HG02798 (cell line): ENCODE data around the gene ST3GAL3.

Experiments
- ATAC-seq: cut with Tn5 transposase; IDR thresholded peaks from one replicate; pipeline ENCODE4 v1.9.1; 2021; ENCODE audit warnings: mild to moderate bottlenecking; ENCODE audit not compliant: unreplicated experiment, poor library complexity

ST3GAL3 gene

GRCh38 chr1:43947874-43948437, 240.6 kb downstream of the ST3GAL3 start:
- no peak for ATAC-seq

DNA sequence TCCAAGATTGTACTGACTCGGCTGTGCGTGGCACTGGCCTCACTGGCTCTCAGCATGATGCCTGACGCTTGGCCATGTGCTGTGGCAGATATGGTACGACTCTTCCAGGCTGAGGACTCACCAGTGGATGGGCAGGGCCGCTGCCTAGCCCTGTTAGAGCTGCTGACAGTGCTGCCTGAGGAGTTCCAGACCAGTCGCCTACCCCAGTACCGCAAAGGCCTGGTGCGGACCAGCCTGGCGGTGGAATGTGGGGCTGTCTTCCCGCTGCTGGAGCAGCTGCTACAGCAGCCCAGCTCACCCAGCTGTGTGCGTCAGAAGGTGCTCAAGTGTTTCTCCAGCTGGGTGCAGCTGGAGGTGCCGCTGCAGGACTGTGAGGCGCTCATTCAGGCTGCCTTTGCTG, 242.3 kb downstream of the ST3GAL3 start:
- ATAC-seq, result no peak

GRCh38 chr1:43951021-43951985, 244.0 kb downstream of the ST3GAL3 start:
- no peak for ATAC-seq

DNA sequence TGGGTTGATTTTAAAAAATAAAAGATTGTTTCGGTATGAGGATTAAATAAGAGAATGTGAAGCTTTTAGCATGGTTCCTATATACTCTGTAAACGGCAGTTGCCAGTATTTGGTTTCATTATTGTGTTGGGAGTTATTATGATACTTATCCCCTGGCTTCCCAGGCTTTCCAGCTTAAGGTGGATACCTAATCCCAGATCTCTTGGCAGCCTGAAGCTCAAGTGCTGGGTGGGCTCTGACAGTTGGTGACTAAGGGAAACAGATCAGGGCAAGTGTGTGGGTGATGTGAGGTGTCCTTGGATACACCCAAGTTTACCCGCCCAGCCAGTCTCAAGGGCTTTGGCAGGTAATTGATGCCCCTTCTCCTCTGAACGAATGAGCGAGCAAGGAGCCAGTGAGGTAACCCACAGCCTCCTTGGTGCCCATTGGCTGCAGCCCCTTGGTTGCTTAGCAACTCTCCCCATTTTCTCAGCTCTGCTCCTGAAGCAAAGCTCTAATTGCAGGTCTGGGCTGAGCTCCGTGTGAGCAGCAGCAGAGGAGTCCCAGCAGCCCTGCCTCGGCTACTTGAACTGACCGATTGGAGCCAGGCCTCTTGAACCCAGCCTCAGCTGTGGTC, 245.5 kb downstream of the ST3GAL3 start:
- ATAC-seq, result no peak

DNA sequence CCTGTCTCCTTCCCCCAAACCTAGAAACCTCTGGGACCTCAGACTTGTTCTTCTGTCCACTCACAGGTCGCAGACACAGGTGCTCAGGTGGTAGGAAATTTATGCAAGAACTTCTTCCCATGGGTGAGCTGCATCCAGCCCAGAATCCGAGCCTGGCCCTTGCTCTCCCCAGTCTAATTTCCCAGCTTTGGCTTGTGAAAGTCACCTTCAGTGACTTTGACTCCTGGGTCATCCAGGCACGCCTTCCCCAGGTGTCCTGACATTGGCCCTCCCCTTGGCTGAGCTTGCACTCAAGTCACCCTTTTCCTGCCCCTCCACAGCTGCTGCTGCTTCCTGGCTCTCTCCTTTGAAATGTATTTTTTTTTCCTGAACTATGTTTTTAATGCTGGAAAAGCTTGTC, 246.0 kb downstream of the ST3GAL3 start:
- no peak for ATAC-seq

DNA sequence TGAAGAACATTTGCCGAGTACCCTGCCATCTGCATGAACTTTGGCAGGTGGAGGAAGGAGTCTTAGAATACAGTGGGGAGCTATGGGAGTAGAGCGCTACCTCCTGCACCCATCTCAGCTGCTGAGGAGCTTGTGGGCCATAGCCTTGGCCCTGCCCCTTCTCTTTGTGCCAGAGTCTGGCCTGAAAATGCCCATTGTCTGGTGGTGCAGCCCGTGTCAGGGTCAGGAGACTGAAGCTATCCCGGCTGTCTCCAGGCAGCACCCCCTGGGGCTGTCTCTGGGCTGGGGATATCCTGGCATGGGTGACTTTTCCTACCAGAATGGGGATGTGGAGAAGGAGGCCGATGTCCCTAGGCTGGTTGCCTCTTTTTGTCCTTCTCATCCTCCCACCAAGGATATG, 246.7 kb downstream of the ST3GAL3 start:
- no peak for ATAC-seq

DNA sequence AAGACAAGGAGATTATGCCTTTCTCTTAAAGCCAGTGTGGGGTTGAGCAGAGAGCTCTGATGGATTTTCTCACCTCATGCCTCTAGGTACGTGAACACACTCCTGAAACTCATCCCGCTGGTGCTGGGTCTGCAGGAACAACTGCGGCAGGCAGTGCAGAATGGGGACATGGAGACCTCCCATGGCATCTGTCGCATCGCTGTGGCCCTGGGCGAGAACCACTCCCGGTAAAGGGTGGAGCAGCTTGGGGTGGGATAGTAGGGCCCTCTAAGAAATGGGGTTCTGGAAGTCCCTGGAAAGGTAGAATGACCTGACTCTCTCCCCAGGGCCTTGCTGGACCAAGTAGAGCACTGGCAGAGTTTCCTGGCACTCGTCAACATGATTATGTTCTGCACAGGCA, 248.9 kb downstream of the ST3GAL3 start:
- ATAC-seq, result no peak

GRCh38 chr1:43957407-43958040, 250.2 kb downstream of the ST3GAL3 start:
- ATAC-seq, result no peak

DNA sequence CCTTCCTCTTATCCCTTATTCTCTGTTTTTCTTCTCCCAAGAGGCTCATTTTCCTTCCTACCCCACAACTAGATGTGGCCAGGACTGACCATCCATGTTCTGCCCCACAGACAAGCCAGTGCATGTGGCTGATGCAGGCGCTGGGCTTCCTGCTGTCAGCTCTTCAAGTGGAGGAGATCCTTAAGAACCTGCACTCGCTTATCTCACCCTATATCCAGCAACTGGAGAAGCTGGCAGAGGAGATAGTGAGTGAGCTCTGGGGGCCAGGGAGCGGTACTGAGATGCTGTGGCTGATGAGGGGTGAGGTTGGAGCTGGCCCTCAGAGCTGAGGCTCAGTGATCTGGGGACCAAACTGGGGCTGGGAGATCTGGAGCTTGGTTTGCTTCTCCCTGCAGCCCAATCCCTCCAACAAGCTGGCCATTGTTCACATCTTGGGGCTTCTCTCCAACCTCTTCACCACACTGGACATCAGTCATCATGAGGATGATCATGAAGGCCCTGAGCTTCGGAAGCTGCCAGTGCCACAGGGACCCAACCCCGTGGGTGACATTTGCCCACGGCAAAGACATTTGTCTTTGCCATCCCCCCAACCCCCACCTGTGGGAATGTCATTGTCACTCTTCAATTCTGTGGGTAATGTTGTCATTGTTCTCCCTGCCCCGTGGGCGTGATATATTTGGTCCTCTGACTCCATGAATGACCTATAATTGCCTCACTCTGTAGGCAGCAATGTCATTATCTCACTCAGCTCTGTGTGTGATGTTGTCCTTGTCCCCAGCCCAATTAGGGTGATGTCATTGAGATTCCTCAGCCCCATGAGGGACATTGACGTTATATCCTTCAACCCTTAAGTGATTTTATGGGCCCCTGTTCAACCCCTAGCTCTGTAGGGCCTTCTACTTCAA, 251.3 kb downstream of the ST3GAL3 start:
- no peak for ATAC-seq

GRCh38 chr1:43960798-43961197, 253.5 kb downstream of the ST3GAL3 start:
- ATAC-seq, result no peak

DNA sequence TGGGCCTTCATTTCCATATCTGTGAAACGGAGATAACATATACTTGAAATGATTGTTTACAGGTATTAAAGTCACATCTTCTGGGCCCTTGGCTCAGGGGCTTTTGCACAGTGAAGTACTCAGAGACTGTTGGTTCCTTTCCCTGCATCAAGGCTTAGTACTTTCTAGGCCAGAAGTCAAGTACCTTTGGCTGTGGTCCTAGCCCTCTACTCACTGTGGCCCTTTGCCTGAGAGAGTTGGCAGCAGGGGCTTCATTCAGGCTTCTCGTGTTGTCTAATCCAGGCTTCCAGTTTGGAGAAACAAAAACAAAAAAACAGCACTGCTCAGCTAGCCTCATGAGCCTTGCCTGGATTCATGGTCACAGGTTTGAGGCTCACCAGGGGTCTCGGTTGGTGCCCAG, 254.4 kb downstream of the ST3GAL3 start:
- no peak for ATAC-seq

GRCh38 chr1:43962324-43962723, 255.0 kb downstream of the ST3GAL3 start:
- ATAC-seq, result no peak

- ATAC-seq, result no peak
These were observed 255.7 kb downstream of the ST3GAL3 start for GRCh38 chr1:43963006-43963405.

DNA sequence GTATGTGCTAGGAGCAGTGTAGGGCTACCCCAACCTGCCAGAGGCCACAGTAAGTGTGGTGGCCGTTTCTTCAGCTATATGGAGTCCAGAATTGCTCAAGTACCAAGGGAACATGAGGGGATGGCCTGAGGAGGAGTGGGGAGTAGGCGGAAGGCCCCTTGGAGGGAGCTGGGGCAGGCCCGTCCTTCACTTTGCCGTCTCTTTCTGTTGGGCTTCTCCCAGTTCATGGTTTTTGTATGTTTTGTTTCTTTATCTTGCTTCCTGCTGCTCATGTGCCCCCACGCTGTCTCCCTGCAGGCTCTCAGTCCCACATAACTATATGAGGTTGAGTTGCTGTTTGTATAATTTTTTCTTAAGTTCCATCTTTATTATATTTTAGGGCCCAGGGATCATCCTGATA, 256.6 kb downstream of the ST3GAL3 start:
- ATAC-seq, result no peak

DNA sequence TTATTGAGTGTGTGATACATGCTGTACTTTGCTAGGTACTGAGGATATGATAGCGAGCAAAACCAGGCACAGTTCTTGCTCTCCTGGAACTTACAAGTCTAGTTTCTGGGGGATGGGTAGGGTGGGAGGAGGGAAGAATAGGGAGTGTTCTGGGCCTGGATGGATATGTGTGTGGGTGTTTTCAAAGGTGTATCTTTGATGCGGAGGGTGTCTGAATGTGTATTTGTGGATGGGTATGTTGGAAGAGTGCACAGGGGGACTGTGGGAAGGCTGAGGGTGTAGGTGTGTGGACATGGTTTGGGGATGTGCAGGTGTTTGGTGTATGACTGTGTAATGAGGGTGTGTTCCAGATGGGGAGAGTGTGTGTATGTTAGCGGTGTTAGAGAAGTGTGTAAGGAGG, 258.0 kb downstream of the ST3GAL3 start:
- ATAC-seq, result no peak

GRCh38 chr1:43968348-43968948, 261.1 kb downstream of the ST3GAL3 start:
- no peak for ATAC-seq

- no peak for ATAC-seq
These were observed 262.0 kb downstream of the ST3GAL3 start for GRCh38 chr1:43969416-43969745.

DNA sequence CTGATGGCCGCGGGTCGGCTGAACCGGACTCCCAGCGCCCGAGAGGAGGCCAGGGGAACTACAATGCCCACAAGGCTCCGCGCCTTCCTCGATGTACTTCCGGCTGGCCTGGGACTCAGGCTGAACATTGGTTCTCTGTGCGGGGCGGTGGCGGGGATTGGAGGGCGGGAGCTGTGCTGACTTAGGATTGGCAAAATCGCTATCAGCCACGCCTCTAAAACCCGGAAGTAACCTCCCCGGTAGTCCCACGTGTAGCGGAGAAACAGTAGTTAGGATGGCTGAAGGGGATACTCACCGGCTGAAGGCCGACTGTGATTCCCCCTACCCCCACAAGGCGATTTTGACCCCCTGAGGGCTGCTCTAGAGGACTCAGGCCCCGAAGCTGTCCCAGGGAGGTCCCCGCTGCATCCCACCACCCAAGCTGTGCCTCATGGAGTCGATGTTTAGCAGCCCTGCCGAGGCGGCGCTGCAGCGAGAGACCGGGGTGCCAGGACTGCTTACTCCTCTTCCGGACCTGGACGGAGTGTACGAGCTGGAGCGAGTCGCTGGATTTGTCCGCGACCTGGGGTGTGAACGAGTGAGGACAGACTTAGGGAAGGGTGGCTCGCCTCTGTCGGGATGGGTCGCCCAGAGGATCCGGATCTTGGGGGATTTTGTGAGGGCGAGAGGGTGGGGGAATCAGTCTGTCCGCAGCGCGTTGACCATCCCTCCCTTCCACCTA, 262.6 kb downstream of the ST3GAL3 start, which contains the start of gene DPH2:
Gene DPH2, plus strand, starts transcription at position 265 of the 721 bp plus-strand sequence. Its CDS starts 166 bp downstream, at position 431.
- ATAC-seq, result peak; percentile 78

GRCh38 chr1:43970502-43970901, 263.2 kb downstream of the ST3GAL3 start:
- no peak for ATAC-seq
